ENCODE results near the gene NINJ2. TPM values are rescaled to one million over a fixed set of nuclear protein-coding genes. Genes with fewer than 3 reads are reported as not detected.

NINJ2 gene
- total and polyA plus RNA-seq, 7 donors = 2.0 to 12.3 (median 7.2) TPM

DNA sequence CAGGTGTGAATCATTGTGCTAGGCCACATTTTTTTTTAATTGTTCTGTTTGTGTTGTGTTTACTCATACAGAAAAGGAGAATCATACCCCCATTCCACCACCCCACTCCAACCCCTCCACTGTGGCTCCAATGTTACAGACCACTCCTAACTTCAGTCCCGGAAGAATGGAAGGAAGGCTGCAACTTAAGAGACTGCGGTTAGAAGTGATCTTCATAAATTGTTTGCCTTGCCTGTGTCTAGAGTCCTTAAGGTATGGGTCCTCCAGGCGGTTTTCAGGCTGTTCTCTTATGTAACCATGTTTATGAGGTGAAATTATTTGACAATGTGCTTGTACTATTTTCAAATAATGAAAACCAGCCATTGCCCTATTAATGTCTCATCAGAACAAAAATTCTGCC, 22.5 kb downstream of the NINJ2 start:
- TF ChIP-seq POLR2AphosphoS5 (IDR thresholded peaks at IDR 0.05) (no peak), POLR2A (IDR thresholded peaks at IDR 0.05) (no peak), CTCF (IDR thresholded peaks at IDR 0.05) (no peak), EP300 (IDR thresholded peaks at IDR 0.05) (no peak)
- no peaks in the 10 kb centered on the region for H3K9me3 ChIP-seq
- peak overlapping the region in 2 of 4 donors; percentile 1 to 8 for H3K27ac ChIP-seq
- no peaks in the 10 kb centered on the region for H3K36me3 ChIP-seq
- DNase-seq = no peak
- no peaks in the 10 kb centered on the region for H3K27me3 ChIP-seq
- intact Hi-C loops (cut with DNase I) = loop anchor here (5.0 to 10.0 kb wide), 2 partner anchors 174 to 253 kb away; partner anchors contain the start of gene KDM5A
- 90 to 93% methylated on average over 3 of the region's 3 CpGs for WGBS, 2 donors
- H3K4me1 ChIP-seq = peaks cover 0 to 27% (median 26%) of the 10 kb centered on the region in 4 donors
- H3K4me3 ChIP-seq = no peak overlapping the region

DNA sequence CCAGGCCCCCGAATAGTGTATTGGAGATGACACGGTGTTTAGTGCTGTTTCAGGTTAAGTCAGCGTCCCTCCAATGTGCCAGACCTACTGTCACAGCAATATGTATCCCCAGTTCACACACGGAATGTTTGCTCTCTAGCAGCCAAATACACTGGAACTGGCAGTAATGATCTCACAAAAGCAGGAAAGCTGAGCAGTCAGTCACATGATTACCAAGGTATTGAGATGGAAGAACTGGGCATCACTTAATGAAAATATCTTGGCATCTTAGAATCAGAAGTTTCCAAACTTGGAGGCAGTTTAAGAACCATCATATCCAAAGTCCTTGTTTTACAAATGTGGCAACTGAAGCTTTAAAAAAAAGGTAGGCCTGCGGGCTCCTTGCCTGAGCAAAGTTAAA, 23.3 kb downstream of the NINJ2 start:
- Histone ChIP-seq H3K9me3 (no peaks in the 10 kb centered on the region), H3K4me1 (peaks cover 0 to 20% (median 18%) of the 10 kb centered on the region in 4 donors), H3K27ac (no peak overlapping the region), H3K36me3 (no peaks in the 10 kb centered on the region), H3K27me3 (no peaks in the 10 kb centered on the region), H3K4me3 (no peak overlapping the region)
- 91 to 93% methylated on average over 5 of the region's 5 CpGs for WGBS, 2 donors
- no peak for TF ChIP-seq EP300 (IDR thresholded peaks at IDR 0.05)
- DNase-seq = no peak
- intact Hi-C loops (cut with DNase I) = loop anchor here (5.0 to 10.0 kb wide), 2 partner anchors 175 to 253 kb away; partner anchors contain the start of gene KDM5A

- 90 to 93% methylated on average over 5 of the region's 5 CpGs for WGBS, 2 donors
- Histone ChIP-seq H3K4me1 (peaks cover 0 to 15% (median 14%) of the 10 kb centered on the region in 4 donors), H3K9me3 (no peaks in the 10 kb centered on the region), H3K4me3 (no peak overlapping the region), H3K27ac (peak overlapping the region in 1 of 4 donors; percentile 10), H3K27me3 (no peaks in the 10 kb centered on the region), H3K36me3 (no peaks in the 10 kb centered on the region)
- no peak for DNase-seq
- intact Hi-C loops (cut with DNase I) = no loop called here
- TF ChIP-seq CTCF (IDR thresholded peaks at IDR 0.05) = no peak
Observed at GRCh38 chr12:639566-639965, 23.7 kb downstream of the NINJ2 start.

DNA sequence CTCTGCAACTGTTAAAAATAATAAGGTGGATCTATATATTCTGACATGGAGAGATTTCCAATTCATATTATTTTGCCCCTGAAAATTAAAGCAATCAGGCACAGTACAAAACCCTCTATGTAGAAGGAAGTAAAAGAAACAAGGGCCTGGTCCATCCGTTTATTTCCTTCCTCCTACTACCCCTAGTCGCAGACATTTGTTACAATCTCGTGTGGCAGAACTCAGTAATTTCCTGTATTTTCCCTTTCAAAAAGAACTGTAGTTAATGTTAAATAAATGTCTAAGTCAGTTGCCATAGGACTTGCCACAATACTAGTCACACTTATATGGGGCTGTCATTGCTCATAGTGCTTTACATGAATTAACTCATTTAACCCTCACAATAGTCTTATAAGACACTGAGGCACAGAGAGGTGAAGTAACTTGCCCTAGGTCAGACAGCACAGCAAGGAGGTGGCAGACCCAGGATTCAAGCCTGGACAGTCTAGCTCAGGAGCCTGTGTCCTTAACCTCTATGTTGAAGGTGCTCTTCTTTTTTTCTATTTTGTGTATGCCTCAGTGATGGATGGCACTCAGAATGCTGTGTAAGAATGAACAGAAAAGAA, 24.2 kb downstream of the NINJ2 start:
- WGBS, 2 donors = 44 to 79% methylated on average over 3 of the region's 3 CpGs
- no peak overlapping the region for H3K4me3 ChIP-seq
- intact Hi-C loops (cut with DNase I) = no loop called here
- no peaks in the 10 kb centered on the region for H3K9me3 ChIP-seq
- H3K27ac ChIP-seq = peak overlapping the region in 1 of 4 donors; percentile 10
- TF ChIP-seq CTCF (IDR thresholded peaks at IDR 0.05) (no peak), POLR2A (IDR thresholded peaks at IDR 0.05) (no peak), POLR2AphosphoS5 (IDR thresholded peaks at IDR 0.05) (no peak), EP300 (IDR thresholded peaks at IDR 0.05) (no peak)
- H3K36me3 ChIP-seq = no peaks in the 10 kb centered on the region
- DNase-seq = no peak
- H3K27me3 ChIP-seq = no peaks in the 10 kb centered on the region
- peaks cover 0 to 15% (median 10%) of the 10 kb centered on the region in 4 donors for H3K4me1 ChIP-seq

DNA sequence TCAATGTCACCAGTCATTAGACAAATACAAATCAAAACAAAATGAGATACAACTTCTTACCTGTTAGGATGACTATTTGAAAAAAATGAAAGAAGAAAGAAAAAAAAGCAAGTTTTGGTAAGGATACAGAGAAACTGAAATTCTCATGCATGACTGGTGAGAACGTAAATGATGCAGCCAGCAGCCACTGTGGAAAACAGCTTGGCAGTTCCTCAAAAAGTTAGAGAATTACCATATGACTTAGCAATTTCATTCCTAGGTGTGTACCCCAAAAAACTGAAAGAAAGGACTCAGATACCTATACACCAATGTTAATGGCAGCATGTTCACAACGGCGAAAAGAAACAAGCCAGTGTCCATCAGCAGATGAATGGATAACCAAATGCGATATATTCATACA, 26.6 kb downstream of the NINJ2 start:
- H3K27ac ChIP-seq = no peak overlapping the region
- no peaks in the 10 kb centered on the region for H3K27me3 ChIP-seq
- peaks cover 0 to 16% (median 14%) of the 10 kb centered on the region in 4 donors for H3K4me1 ChIP-seq
- intact Hi-C loops (cut with DNase I) = no loop called here
- H3K9me3 ChIP-seq = no peaks in the 10 kb centered on the region
- WGBS, 2 donors = 88 to 97% methylated on average over 4 of the region's 4 CpGs
- H3K36me3 ChIP-seq = no peaks in the 10 kb centered on the region
- H3K4me3 ChIP-seq = no peak overlapping the region
- TF ChIP-seq POLR2AphosphoS5 (IDR thresholded peaks at IDR 0.05) (no peak), EP300 (IDR thresholded peaks at IDR 0.05) (no peak), POLR2A (IDR thresholded peaks at IDR 0.05) (no peak), CTCF (IDR thresholded peaks at IDR 0.05) (no peak)
- no peak for DNase-seq

Measured in sigmoid colon (tissue), 7 donors.